Adrenal gland (tissue), 12 donors: Measurements from ENCODE around the gene SHD. TPM values are rescaled to one million over a fixed set of nuclear protein-coding genes. Genes with fewer than 3 reads are reported as not detected.
"Not testable (repeated sequence)": the region's sequence is repeated elsewhere in the genome, so short reads cannot be mapped to it uniquely, and the experiment has no call there.

Experiments
- DNase-seq, 7 donors: peaks; one replicate each; pipeline ENCODE4 v3.0.0-alpha.2; 2019 to 2020
- H3K27ac ChIP-seq, 5 donors: fragments of 200-600 bp; sonication (generic) in 4 of 5; 1 replicate in 3 of 5; 2 replicates in 2 of 5; pipeline versions ENCODE4 v1.5.1 to v1.8.0; 2016 to 2020; ENCODE audit warnings: mild to moderate bottlenecking in 1 of 5
- H3K27me3 ChIP-seq: fragments of 200-600 bp; 2 replicates; pipeline ENCODE4 v1.8.0; 2021
- H3K36me3 ChIP-seq, 2 donors: fragments of 200-600 bp; replicated peaks in 1 of 2; 1 replicate in 1 of 2; 2 replicates in 1 of 2; pipeline versions ENCODE4 v1.5.1 to v1.8.0; 2018 to 2022
- H3K4me1 ChIP-seq, 2 donors: fragments of 200-600 bp; replicated peaks in 1 of 2; 1 replicate in 1 of 2; 2 replicates in 1 of 2; pipeline versions ENCODE4 v1.5.1 to v1.8.0; 2018 to 2021
- H3K4me3 ChIP-seq, 4 donors: fragments of 200-600 bp; sonication (generic) in 3 of 4; one replicate each; pipeline ENCODE4 v1.5.1; 2016 to 2018
- H3K9me3 ChIP-seq, 3 donors: fragments of 200-600 bp; sonication (generic) in 1 of 3; replicated peaks in 1 of 3; 1 replicate in 2 of 3; 2 replicates in 1 of 3; pipeline versions ENCODE4 v1.5.1 to v1.8.0; 2016 to 2021
- POLR2A ChIP-seq, 2 donors: fragments of 450-650 bp; IDR thresholded peaks; one replicate each; pipeline ENCODE4 v1.6.1; 2017; ENCODE audit warnings: antibody characterized with exemption in 2 of 2, mild to moderate bottlenecking in 2 of 2, moderate library complexity in 1 of 2
- WGBS, 4 donors: extraction: QIAGEN DNeasy Blood & Tissue Kit in 2 of 4; methylation state at CpG; one replicate each; pipeline versions ENCODE4 v1.1.5 to v1.1.7; 2013 to 2017; 5-methylcytosine and 5-hydroxymethylcytosine counted together
- intact Hi-C, 2 donors: fragments of 100-400 bp; cut with DNase I; formaldehyde crosslinking; loops; one replicate each; pipeline versions ENCODE4 v1.14.1 to v1.15.0; 2022 to 2023
- polyA plus RNA-seq, 3 donors: library from polyadenylated mRNA; stranded (reverse); fragments of 200-250 nt in 2 of 3; fragments of 350-450 nt in 1 of 3; fragmentation: Illumina TruSeq in 1 of 3; extraction: RNeasy Lipid Tissue Mini Kit (QIAGEN cat#74804) in 1 of 3; gene quantifications; one replicate each; pipeline ENCODE4 v1.2.3, GENCODE V29; 2013 to 2014
- total RNA-seq, 9 donors: library from RNA; depleted of rRNA in 4 of 9; stranded (reverse); fragments of >200 nt in 4 of 9; fragments of 120-200 nt in 1 of 9; fragmentation: NEBNext Ultra II Directional in 1 of 9; extraction: Animal tissue kit (Norgen Biotek cat#: 25700) in 1 of 9; gene quantifications; one replicate each; pipeline versions ENCODE4 v1.1.0 to v1.2.4, GENCODE V29; 2013 to 2023
- TF ChIP-seq, protein P1 (sequence below), 6 experiments: fragments of 450-650 bp in 4 of 6; fragments of 200-600 bp in 2 of 6; sonication (generic) in 1 of 6; IDR thresholded peaks; 1 replicate in 5 of 6; 2 replicates in 1 of 6; pipeline versions ENCODE4 v1.5.1 to v1.8.0; 2016 to 2021; ENCODE audit warnings: antibody characterized with exemption in 6 of 6, mild to moderate bottlenecking in 2 of 6, moderate library complexity in 1 of 6
- donor health status: healthy with polysubstance abuse.
- donor health status: Bipolar disorder and iron deficiency.
- donor health status: DM: yes; HTN: yes; CAD: no.
- donor health status: DM: no; HTN: no; CAD: no.
- donor health status: DM: no; HTN: no; CAD: no.
- donor health status: DM: yes; HTN: yes; CAD: no.

SHD gene
- total and polyA plus RNA-seq, 12 donors: 0.07 to 4.1 (median 0.74) TPM; not detected in 6

DNA sequence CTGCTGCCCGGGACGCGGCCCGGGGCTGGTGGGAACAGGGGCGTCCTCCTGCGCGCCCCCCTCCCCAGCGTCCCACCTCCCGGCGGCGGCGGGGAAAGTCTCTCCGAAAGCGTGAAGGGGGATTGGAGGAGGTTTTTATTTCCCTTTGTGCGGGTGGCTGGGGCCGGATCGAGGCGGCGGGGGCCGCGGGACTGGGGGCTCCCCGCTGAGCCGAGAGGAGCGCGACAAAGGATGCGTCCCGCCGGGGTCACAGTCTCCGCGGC, 132 bp downstream of the SHD start:
- no peaks in the 10 kb centered on the region for H3K36me3 ChIP-seq
- peaks cover 12 to 13% of the 10 kb centered on the region in 2 donors for H3K4me1 ChIP-seq
- peak overlapping the region in 2 of 4 donors; percentile 6 to 41 for H3K4me3 ChIP-seq
- no peak for DNase-seq
- 0 to 1% (median 1%) methylated on average over 11 to 27 of the region's 30 CpGs; no CpG with 5 or more reads in 1 of the 4 donors for WGBS, 4 donors
- no peak overlapping the region for H3K27ac ChIP-seq
- no peak for TF ChIP-seq POLR2A (IDR thresholded peaks at IDR 0.05)
- TF ChIP-seq, protein P1, sequence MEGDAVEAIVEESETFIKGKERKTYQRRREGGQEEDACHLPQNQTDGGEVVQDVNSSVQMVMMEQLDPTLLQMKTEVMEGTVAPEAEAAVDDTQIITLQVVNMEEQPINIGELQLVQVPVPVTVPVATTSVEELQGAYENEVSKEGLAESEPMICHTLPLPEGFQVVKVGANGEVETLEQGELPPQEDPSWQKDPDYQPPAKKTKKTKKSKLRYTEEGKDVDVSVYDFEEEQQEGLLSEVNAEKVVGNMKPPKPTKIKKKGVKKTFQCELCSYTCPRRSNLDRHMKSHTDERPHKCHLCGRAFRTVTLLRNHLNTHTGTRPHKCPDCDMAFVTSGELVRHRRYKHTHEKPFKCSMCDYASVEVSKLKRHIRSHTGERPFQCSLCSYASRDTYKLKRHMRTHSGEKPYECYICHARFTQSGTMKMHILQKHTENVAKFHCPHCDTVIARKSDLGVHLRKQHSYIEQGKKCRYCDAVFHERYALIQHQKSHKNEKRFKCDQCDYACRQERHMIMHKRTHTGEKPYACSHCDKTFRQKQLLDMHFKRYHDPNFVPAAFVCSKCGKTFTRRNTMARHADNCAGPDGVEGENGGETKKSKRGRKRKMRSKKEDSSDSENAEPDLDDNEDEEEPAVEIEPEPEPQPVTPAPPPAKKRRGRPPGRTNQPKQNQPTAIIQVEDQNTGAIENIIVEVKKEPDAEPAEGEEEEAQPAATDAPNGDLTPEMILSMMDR (IDR thresholded peaks at IDR 0.05): no peak
- H3K27me3 ChIP-seq: peaks cover 25% of the 10 kb centered on the region
- intact Hi-C loops: no loop called here
- no peaks in the 10 kb centered on the region for H3K9me3 ChIP-seq

DNA sequence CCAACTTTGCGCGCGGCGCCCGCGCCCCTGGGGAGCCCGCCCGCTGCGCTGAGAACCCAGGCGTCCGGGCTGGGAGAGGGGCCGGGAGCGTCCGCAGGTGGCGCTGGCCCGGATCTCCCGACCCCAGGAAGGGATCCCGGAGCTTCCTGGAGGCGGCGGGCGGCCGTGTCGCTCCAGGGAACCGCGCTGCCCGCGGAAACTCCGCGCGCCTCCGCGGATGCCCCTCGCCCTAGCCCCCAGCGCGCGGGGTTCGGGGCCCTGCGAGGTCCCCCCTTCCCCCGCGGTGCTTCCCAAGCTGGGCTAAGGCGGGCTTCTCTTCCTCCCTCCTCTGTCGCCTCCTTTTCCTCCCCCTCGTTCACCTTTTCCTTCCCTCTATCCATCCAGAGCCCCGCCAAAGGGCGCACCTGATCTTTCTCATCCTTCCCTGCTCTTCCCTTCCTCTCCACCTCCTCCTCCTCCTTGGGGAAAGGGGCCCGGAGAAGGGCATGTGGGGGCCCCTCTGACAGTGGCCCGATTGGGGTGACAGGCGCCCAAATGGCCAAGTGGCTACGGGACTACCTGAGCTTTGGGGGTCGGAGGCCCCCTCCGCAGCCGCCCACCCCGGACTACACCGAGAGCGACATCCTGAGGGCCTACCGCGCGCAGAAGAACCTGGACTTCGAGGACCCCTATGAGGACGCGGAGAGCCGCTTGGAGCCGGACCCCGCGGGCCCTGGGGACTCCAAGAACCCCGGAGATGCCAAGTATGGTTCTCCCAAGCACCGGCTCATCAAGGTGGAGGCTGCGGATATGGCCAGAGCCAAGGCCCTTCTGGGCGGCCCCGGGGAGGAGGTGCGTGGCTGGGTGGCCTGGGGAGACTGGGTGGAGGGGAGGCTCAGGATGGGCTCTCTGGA, 710 bp downstream of the SHD start:
- no peaks in the 10 kb centered on the region for H3K9me3 ChIP-seq
- H3K4me3 ChIP-seq: peak overlapping the region in 2 of 4 donors; percentile 6 to 41
- WGBS, 4 donors: 1 to 3% (median 2%) methylated on average over 11 to 71 of the region's 71 CpGs
- TF ChIP-seq POLR2A (IDR thresholded peaks at IDR 0.05): no peak
- TF ChIP-seq, protein P1 (IDR thresholded peaks at IDR 0.05): no peak
- H3K27ac ChIP-seq: no peak overlapping the region
- H3K4me1 ChIP-seq: peaks cover 9 to 12% of the 10 kb centered on the region in 2 donors
- no peak for DNase-seq
- H3K36me3 ChIP-seq: no peaks in the 10 kb centered on the region
- intact Hi-C loops: no loop called here
- peaks cover 25% of the 10 kb centered on the region for H3K27me3 ChIP-seq

DNA sequence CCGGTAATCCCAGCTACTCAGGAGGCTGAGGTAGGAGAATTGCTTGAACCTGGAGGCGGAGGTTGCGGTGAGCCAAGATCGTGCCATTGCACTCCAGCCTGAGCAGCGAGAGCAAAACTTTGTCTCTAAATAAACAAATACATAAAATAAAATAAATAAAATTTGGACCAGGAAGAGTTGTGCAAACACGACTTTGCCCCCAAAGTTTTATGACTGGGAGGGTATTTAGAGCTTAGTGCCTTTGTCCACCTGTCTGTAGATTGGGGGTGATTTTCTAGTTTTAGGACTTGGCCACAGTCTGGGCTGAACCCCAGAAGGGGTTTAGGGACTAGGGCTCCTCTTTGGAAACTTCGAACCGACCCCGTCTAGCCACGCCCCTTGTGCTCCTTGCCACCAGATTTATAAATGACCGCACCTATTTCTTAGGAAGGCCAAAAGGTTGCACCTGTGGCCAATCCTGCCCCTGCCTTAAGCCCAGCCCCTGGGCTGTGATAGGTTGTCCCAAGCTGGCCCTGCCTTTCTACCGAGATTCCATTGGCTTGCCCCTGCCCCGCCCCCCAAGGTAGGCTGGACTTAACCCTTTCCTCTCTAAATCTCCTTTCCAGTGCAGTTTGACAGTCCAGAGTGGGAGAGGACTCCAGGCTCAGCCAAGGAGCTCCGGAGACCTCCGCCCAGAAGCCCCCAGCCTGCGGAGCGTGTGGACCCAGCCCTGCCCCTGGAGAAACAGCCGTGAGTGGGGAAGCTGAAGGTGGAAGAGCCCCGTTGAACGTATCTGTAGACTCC, 5.3 kb downstream of the SHD start:
- TF ChIP-seq, protein P1 (IDR thresholded peaks at IDR 0.05): no peak
- no peak for TF ChIP-seq POLR2A (IDR thresholded peaks at IDR 0.05)
- Histone ChIP-seq H3K9me3 (no peaks in the 10 kb centered on the region), H3K27me3 (peaks cover 15% of the 10 kb centered on the region), H3K4me1 (peaks cover 3 to 5% of the 10 kb centered on the region in 2 donors), H3K27ac (no peak overlapping the region), H3K4me3 (no peak overlapping the region), H3K36me3 (no peaks in the 10 kb centered on the region)
- intact Hi-C loops: no loop called here
- 35 to 46% (median 38%) methylated on average over 16 to 20 of the region's 20 CpGs for WGBS, 4 donors
- no peak for DNase-seq

DNA sequence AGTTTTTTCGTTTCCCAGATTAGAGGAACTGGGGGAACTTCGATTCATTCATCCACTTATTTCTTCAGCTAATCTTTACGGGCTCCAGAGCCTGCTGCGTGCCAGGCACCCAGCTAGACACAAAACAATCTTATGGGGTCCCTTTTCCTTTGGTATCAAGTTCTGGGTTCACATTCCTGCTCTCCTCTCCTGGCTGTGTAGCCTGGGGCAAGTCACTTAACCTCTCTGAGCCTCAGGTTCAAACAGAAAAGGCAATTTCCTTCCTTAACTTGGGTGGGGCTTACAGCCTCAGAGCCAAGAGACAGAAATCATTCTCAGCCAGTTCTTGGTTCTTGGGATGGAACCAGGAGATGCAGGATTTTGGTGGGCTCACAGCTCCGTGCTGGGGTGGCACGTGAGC, 5.9 kb downstream of the SHD start:
- 63 to 76% (median 66%) methylated on average over 5 to 6 of the region's 6 CpGs for WGBS, 4 donors
- TF ChIP-seq, protein P1 (IDR thresholded peaks at IDR 0.05): no peak
- no peak for TF ChIP-seq POLR2A (IDR thresholded peaks at IDR 0.05)
- Histone ChIP-seq H3K9me3 (no peaks in the 10 kb centered on the region), H3K27ac (no peak overlapping the region), H3K4me1 (no peaks in the 10 kb centered on the region), H3K36me3 (no peaks in the 10 kb centered on the region), H3K4me3 (no peak overlapping the region), H3K27me3 (peaks cover 9% of the 10 kb centered on the region)
- DNase-seq: no peak
- intact Hi-C loops: no loop called here

DNA sequence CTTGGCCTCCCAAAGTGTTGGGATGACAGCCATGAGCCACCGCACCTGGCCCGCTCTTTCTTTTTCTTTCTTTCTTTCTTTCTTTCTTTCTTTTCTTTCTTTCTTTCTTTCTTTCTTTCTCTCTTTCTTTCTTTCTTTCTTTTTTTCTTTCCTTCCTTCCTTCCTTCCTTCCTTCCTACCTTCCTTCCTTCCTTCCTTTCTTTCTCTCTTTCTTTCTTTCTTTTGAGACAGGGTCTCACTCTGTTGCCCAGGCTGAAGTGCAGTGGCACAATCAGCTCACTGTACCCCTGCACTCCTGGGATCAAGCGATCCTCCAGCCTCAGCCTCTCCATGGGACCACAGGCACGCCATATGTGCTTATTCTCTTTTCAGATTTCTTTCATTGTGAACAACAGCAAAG, 7.1 kb downstream of the SHD start:
- H3K4me1 ChIP-seq, H3K27ac ChIP-seq, DNase-seq, intact Hi-C loops, H3K4me3 ChIP-seq, H3K36me3 ChIP-seq, H3K9me3 ChIP-seq, H3K27me3 ChIP-seq: not testable (repeated sequence)
- 89 to 91% (median 89%) methylated on average over 4 of the region's 4 CpGs for WGBS, 4 donors
